Fibroblast of the aortic adventitia (primary cell): ENCODE data around the gene FRMD4A. TPM values are rescaled to one million over a fixed set of nuclear protein-coding genes. Genes with fewer than 3 reads are reported as not detected.
"Not testable (repeated sequence)": the region's sequence is repeated elsewhere in the genome, so short reads cannot be mapped to it uniquely, and the experiment has no call there.

ENCODE experiments used
- DNase-seq: peaks from one replicate; pipeline ENCODE4 v3.0.0-alpha.2; 2010; ENCODE audit warnings: low read depth
- H3K4me3 ChIP-seq: 2 replicates; pipeline ENCODE4 v1.5.1; 2011; ENCODE audit warnings: low read depth, mild to moderate bottlenecking, control low read depth, low read length, moderate library complexity
- CTCF ChIP-seq: IDR thresholded peaks from 2 replicates; pipeline ENCODE4 v1.5.1; 2011; ENCODE audit warnings: mild to moderate bottlenecking, low read length, control low read depth, inconsistent platforms; ENCODE audit not compliant: insufficient read depth
- total RNA-seq: library from RNA; depleted of rRNA; stranded (reverse); fragments of >200 nt; gene quantifications from 2 replicates; pipeline ENCODE4 v1.2.3, GENCODE V29; 2012; ENCODE audit warnings: low replicate concordance

Gene FRMD4A
- total RNA-seq, 1 donor, result 42.4 TPM

GRCh38 chr10:13790196-13790595 is 540.5 kb downstream of the FRMD4A start:
- DNase-seq, result no peak
- H3K4me3 ChIP-seq, result no peak overlapping the region
- TF ChIP-seq CTCF, result no peak

GRCh38 chr10:13789448-13789829 is 541.3 kb downstream of the FRMD4A start:
- H3K4me3 ChIP-seq, result no peak overlapping the region
- DNase-seq, result no peak
- no peak for TF ChIP-seq CTCF

- no peak overlapping the region for H3K4me3 ChIP-seq
- DNase-seq, result peak; percentile 72
- no peak for TF ChIP-seq CTCF
These were observed 541.8 kb downstream of the FRMD4A start for GRCh38 chr10:13788711-13789447.

GRCh38 chr10:13788320-13788600 is 542.5 kb downstream of the FRMD4A start:
- no peak overlapping the region for H3K4me3 ChIP-seq
- TF ChIP-seq CTCF, result no peak
- no peak for DNase-seq

- TF ChIP-seq CTCF, result no peak
- DNase-seq, result no peak
- H3K4me3 ChIP-seq, result no peak overlapping the region
These were observed 543.7 kb downstream of the FRMD4A start for GRCh38 chr10:13787015-13787421.

- no peak overlapping the region for H3K4me3 ChIP-seq
- peak; percentile 16 for TF ChIP-seq CTCF
- DNase-seq, result no peak
These were observed 546.7 kb downstream of the FRMD4A start for GRCh38 chr10:13784067-13784466.

GRCh38 chr10:13779748-13780147 is 551.0 kb downstream of the FRMD4A start:
- TF ChIP-seq CTCF, result no peak
- H3K4me3 ChIP-seq, result no peak overlapping the region
- no peak for DNase-seq

- not testable (repeated sequence) for DNase-seq, H3K4me3 ChIP-seq
These were observed 552.1 kb downstream of the FRMD4A start for GRCh38 chr10:13778693-13778960.
